IMR-90 (cell line): ENCODE data around the gene FBXW11. TPM values are rescaled to one million over a fixed set of nuclear protein-coding genes. Genes with fewer than 3 reads are reported as not detected.

ENCODE experiments used
- ATAC-seq: fragments of 200-7000 bp; cut with Tn5 transposase; 2 replicates; pipeline ENCODE4 v1.9.1; 2020; ENCODE audit warnings: low read depth, mild to moderate bottlenecking, moderate library complexity
- BruUV-seq: library from RNA; stranded (reverse); fragments of 400-500 nt; replicated peaks from 2 replicates; lab custom pipeline; 2021; lab: Mats Ljungman, UMichigan
- CTCF ChIA-PET: fragments of 300-600 bp; formaldehyde crosslinking; extraction: SDS; loops from one replicate; lab custom pipeline; 2021; ENCODE audit warnings: antibody characterized with exemption; lab: Yijun Ruan, JAX
- POLR2A ChIA-PET: fragments of 300-600 bp; sonication (Branson Sonifier 250); formaldehyde crosslinking; loops from one replicate; lab custom pipeline; 2022; ENCODE audit warnings: antibody characterized with exemption; ENCODE audit not compliant: unreplicated experiment; lab: Charles Lee
- DNase-seq: peaks from one replicate; pipeline ENCODE4 v3.0.0; 2013
- H2AFZ ChIP-seq: replicated peaks from 2 replicates; pipeline ENCODE3; 2013; ENCODE audit warnings: low read length, mild to moderate bottlenecking; ENCODE audit not compliant: poor library complexity
- H2AK5ac ChIP-seq: 2 replicates; pipeline ENCODE4 v1.6.1; 2013; ENCODE audit warnings: low read depth, low read length, inconsistent platforms
- H2AK9ac ChIP-seq: replicated peaks from 2 replicates; pipeline ENCODE3; 2013; ENCODE audit warnings: mild to moderate bottlenecking, low read depth, low read length, moderate library complexity; ENCODE audit not compliant: poor library complexity
- H2BK120ac ChIP-seq: 2 replicates; pipeline ENCODE4 v1.6.1; 2013; ENCODE audit warnings: low read depth, low read length, inconsistent platforms
- H2BK15ac ChIP-seq: 3 replicates; pipeline ENCODE4 v1.6.1; 2013; ENCODE audit warnings: low read depth, low read length, inconsistent platforms
- H2BK20ac ChIP-seq: 2 replicates; pipeline ENCODE4 v1.6.1; 2013; ENCODE audit warnings: low read depth, mild to moderate bottlenecking, inconsistent platforms, low read length, moderate library complexity
- H2BK5ac ChIP-seq: 2 replicates; pipeline ENCODE4 v1.6.1; 2013; ENCODE audit warnings: mild to moderate bottlenecking, low read depth, low read length, inconsistent platforms; ENCODE audit not compliant: poor library complexity, severe bottlenecking
- H3K14ac ChIP-seq: replicated peaks from 2 replicates; pipeline ENCODE4 v1.6.1; 2013; ENCODE audit warnings: low read depth, low read length, inconsistent platforms
- H3K18ac ChIP-seq: 2 replicates; pipeline ENCODE4 v1.6.1; 2013; ENCODE audit warnings: low read depth, low read length, control low read depth
- H3K23ac ChIP-seq: 2 replicates; pipeline ENCODE4 v1.6.1; 2013; ENCODE audit warnings: low read depth, low read length, inconsistent platforms
- H3K27ac ChIP-seq: 2 replicates; pipeline ENCODE4 v1.5.1; 2013; ENCODE audit warnings: mild to moderate bottlenecking, control low read depth, low read length; ENCODE audit not compliant: insufficient read depth
- H3K27me3 ChIP-seq: 2 replicates; pipeline ENCODE4 v1.6.1; 2013; ENCODE audit warnings: low read length; ENCODE audit not compliant: control insufficient read depth, insufficient read depth
- H3K36me3 ChIP-seq: 2 replicates; pipeline ENCODE4 v1.6.1; 2013; ENCODE audit warnings: low read length, mixed read lengths; ENCODE audit not compliant: control insufficient read depth, insufficient read depth
- H3K4ac ChIP-seq: 2 replicates; pipeline ENCODE4 v1.6.1; 2013; ENCODE audit warnings: low read depth, low read length, inconsistent platforms
- H3K4me1 ChIP-seq: 2 replicates; pipeline ENCODE4 v1.6.1; 2013; ENCODE audit warnings: low read length, mixed read lengths; ENCODE audit not compliant: control insufficient read depth, insufficient read depth
- H3K4me2 ChIP-seq: 2 replicates; pipeline ENCODE4 v1.6.1; 2013; ENCODE audit warnings: low read depth, mild to moderate bottlenecking, control low read depth, low read length, moderate library complexity
- H3K4me3 ChIP-seq: 2 replicates; pipeline ENCODE4 v1.5.1; 2013; ENCODE audit warnings: low read depth, mild to moderate bottlenecking, control low read depth, low read length, moderate library complexity; ENCODE audit not compliant: insufficient read depth
- H3K56ac ChIP-seq: 2 replicates; pipeline ENCODE4 v1.6.1; 2013; ENCODE audit warnings: low read length, inconsistent platforms; ENCODE audit not compliant: insufficient read depth; ENCODE audit errors: extremely low read depth
- H3K79me1 ChIP-seq, 2 experiments: 2 replicates each; pipeline ENCODE4 v1.6.1; 2013; ENCODE audit warnings: low read length in 2 of 2, inconsistent platforms in 1 of 2, low read depth in 1 of 2
- H3K9ac ChIP-seq: 2 replicates; pipeline ENCODE4 v1.6.1; 2013; ENCODE audit warnings: low read depth, low read length, control low read depth
- H3K9me1 ChIP-seq: 2 replicates; pipeline ENCODE4 v1.6.1; 2013; ENCODE audit warnings: low read length, inconsistent platforms; ENCODE audit not compliant: insufficient read depth
- H3K9me3 ChIP-seq: 2 replicates; pipeline ENCODE4 v1.6.1; 2013; ENCODE audit warnings: low read length; ENCODE audit not compliant: control insufficient read depth, insufficient read depth
- H4K20me1 ChIP-seq: 2 replicates; pipeline ENCODE4 v1.6.1; 2013; ENCODE audit warnings: low read length, inconsistent platforms; ENCODE audit not compliant: insufficient read depth
- H4K5ac ChIP-seq: 2 replicates; pipeline ENCODE4 v1.6.1; 2013; ENCODE audit warnings: mild to moderate bottlenecking, low read depth, low read length, control low read depth
- H4K8ac ChIP-seq, 2 experiments: 2 replicates each; pipeline ENCODE4 v1.6.1; 2013; ENCODE audit warnings: low read depth in 2 of 2, low read length in 2 of 2, control low read depth in 1 of 2, inconsistent platforms in 1 of 2
- H4K91ac ChIP-seq: 2 replicates; pipeline ENCODE4 v1.6.1; 2013; ENCODE audit warnings: low read depth, low read length, inconsistent platforms; ENCODE audit not compliant: insufficient read depth
- CEBPB ChIP-seq: IDR thresholded peaks from 2 replicates; pipeline ENCODE4 v1.6.1; 2012; ENCODE audit warnings: low read depth, low read length, improper control_type of control experiment
- MAZ ChIP-seq: IDR thresholded peaks from 2 replicates; pipeline ENCODE4 v1.6.1; 2012; ENCODE audit warnings: low read depth, mild to moderate bottlenecking, low read length, improper control_type of control experiment, moderate library complexity, borderline replicate concordance
- MXI1 ChIP-seq: IDR thresholded peaks from 2 replicates; pipeline ENCODE4 v1.6.1; 2012; ENCODE audit warnings: low read depth, mild to moderate bottlenecking, low read length, moderate library complexity, borderline replicate concordance
- WGBS, 2 experiments: methylation state at CpG; one replicate each; pipeline versions ENCODE4 v1.1.5 to v1.1.7; 2013; ENCODE audit warnings: missing lambda C conversion rate in 2 of 2; ENCODE audit not compliant: insufficient read length in 1 of 2; ENCODE audit errors: extremely low coverage in 2 of 2; 5-methylcytosine and 5-hydroxymethylcytosine counted together
- dilution Hi-C: fragments of 300-500 bp; cut with HindIII; formaldehyde crosslinking; loops from one replicate; pipeline ENCODE4 v1.14.3; 2018; ENCODE audit warnings: low sequenced_read_pairs; ENCODE audit not compliant: unreplicated experiment
- in situ Hi-C: fragments of 300-500 bp; cut with MboI; formaldehyde crosslinking; loops from 3 replicates; pipeline ENCODE4 v1.14.3; 2019; ENCODE audit warnings: low sequenced_read_pairs, inconsistent platforms, mixed read lengths
- intact Hi-C: fragments of 100-400 bp; cut with micrococcal nuclease; formaldehyde crosslinking; loops from 2 replicates; pipeline ENCODE4 v1.10.0; 2022
- polyA plus RNA-seq, 3 experiments: library from polyadenylated mRNA; depleted of rRNA; stranded (reverse); fragments of >200 nt; gene quantifications; 2 replicates each; pipeline ENCODE4 v1.2.3, GENCODE V29; 2012; ENCODE audit warnings: low replicate concordance in 1 of 3
- total RNA-seq: library from RNA; depleted of rRNA; stranded (reverse); fragments of >200 nt; gene quantifications from 2 replicates; pipeline ENCODE4 v1.2.3, GENCODE V29; 2012

The FBXW11 gene
- total and polyA plus RNA-seq, 2 of the 4 experiments (the other 2 are of a cell fraction): 34.3 to 97.1 TPM

- Histone ChIP-seq H3K14ac (no peak overlapping the region), H3K18ac (no peak overlapping the region), H2BK5ac (no peak overlapping the region), H3K4me3 (no peak overlapping the region), H2BK120ac (no peak overlapping the region), H2BK15ac (no peak overlapping the region), H3K23ac (no peak overlapping the region), H3K56ac (no peak overlapping the region), H3K79me1 (no peaks in the 10 kb centered on the region), H3K9me1 (peaks cover 4% of the 10 kb centered on the region; the same call in 1 of the 2 replicates), H2AK5ac (no peak overlapping the region), H4K91ac (no peak overlapping the region), H3K4me2 (no peak overlapping the region), H3K36me3 (no peaks in the 10 kb centered on the region), H3K27me3 (no peaks in the 10 kb centered on the region), H2AFZ (no peak overlapping the region), H4K20me1 (no peaks in the 10 kb centered on the region), H2AK9ac (no peak overlapping the region), H3K9ac (no peak overlapping the region), H3K4ac (no peak overlapping the region), H3K4me1 (no peaks in the 10 kb centered on the region), H4K5ac (no peak overlapping the region), H2BK20ac (no peak overlapping the region), H4K8ac (no peak overlapping the region), H3K27ac (no peak overlapping the region), H3K9me3 (no peaks in the 10 kb centered on the region)
- in situ Hi-C loops: loop anchor here (25.0 kb wide), 1 partner anchor 426 kb away; no protein-coding TSS in a partner anchor
- CTCF ChIA-PET: no interaction called here
- no TSS peak for BruUV-seq
- 60% methylated on average over 1 of the region's 3 CpGs; no CpG with 5 or more reads in 1 of the 2 experiments for WGBS, 2 experiments
- dilution Hi-C loops: no loop called here
- TF ChIP-seq MXI1 (no peak), MAZ (no peak), CEBPB (no peak)
- POLR2A ChIA-PET: no interaction called here
- intact Hi-C loops: no loop called here
- no peak for DNase-seq
- ATAC-seq: no peak
Measured at GRCh38 chr5:172038167-172038566, 31.7 kb upstream of the FBXW11 start.
